NT2/D1 (cell line): ENCODE results near the gene BAIAP2L2.
A peak's percentile ranks its signal among the peaks of the same experiment; 100 is the strongest.

Source experiments
- SUZ12 ChIP-seq: IDR thresholded peaks from 2 replicates; pipeline ENCODE4 v1.6.1; 2011; ENCODE audit not compliant: insufficient read length, insufficient read depth; ENCODE audit errors: extremely low read depth
- YY1 ChIP-seq: IDR thresholded peaks from 2 replicates; pipeline ENCODE4 v1.6.1; 2011; ENCODE audit not compliant: insufficient read length, insufficient read depth
- ZNF274 ChIP-seq: IDR thresholded peaks from 2 replicates; pipeline ENCODE4 v1.6.1; 2011; ENCODE audit warnings: mild to moderate bottlenecking, low read depth, low read length

DNA sequence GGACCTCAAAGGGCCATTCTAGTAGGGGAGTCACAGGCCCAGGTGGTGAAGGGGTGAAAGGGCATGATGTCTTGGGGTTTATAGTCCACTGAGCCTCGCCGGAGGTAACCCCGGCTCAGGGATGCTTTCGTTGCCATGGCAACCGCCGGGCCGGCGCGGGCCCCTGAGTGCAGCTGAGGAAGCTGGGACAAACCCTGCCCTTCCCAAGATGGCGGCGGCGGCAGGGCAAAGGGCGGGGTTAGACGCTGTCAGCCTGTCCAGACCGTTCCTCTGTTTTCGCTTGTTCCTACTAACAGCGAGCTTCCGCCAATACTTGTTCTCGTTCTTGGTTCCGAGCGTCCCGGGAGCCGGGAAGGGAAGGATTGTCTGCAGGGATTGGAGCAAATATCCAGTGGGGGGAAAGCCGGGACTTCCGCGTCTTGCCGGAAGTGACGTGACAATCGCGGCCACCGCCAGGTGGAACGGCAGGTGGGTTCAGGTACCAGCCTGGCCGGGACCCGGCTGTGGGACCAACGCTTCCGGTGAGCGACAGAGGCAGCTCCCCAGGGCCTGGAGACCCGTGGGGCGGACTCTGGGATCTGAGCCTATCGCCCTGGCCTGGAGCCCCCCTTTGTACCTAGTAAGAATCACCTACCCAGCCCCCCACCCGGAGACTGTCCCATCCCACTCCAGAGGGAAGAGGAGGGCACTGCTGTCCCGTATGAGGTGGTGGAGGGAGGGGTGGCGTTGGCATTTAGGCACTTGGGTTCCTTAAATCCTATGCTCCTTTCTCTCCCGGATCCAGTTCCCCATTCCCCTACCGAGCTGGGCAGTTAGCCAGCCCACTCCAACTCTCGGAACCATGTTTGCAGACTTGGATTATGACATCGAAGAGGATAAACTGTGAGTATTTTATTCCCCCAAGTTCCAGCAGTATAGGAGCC lies 53.3 kb downstream of the BAIAP2L2 start, which contains the start of gene PICK1:
- TF ChIP-seq SUZ12 (no peak), YY1 (peak; percentile 86), ZNF274 (no peak)
